Panc1 (cell line): Measurements from ENCODE around the gene LRRTM3. TPM values are rescaled to one million over a fixed set of nuclear protein-coding genes. Genes with fewer than 3 reads are reported as not detected.

Experiments used
- ATAC-seq: fragments of 200-7000 bp; cut with Tn5 transposase; 2 replicates; pipeline ENCODE4 v1.9.1; 2020; ENCODE audit warnings: mild to moderate bottlenecking, moderate library complexity
- BruUV-seq: library from RNA; stranded (reverse); fragments of 400-500 nt; replicated peaks from 2 replicates; lab custom pipeline; 2021; lab: Mats Ljungman, UMichigan
- CTCF ChIA-PET: fragments of 300-600 bp; sonication (Branson Sonifier 250); formaldehyde crosslinking; loops from one replicate; lab custom pipeline; 2022; ENCODE audit warnings: antibody characterized with exemption; lab: Charles Lee
- POLR2A ChIA-PET: fragments of 300-600 bp; sonication (Branson Sonifier 250); formaldehyde crosslinking; loops from one replicate; lab custom pipeline; 2022; ENCODE audit warnings: antibody characterized with exemption; lab: Charles Lee
- DNase-seq: peaks from one replicate; pipeline ENCODE4 v3.0.0-alpha.2; 2010; ENCODE audit warnings: low read depth, low spot score
- H3K27ac ChIP-seq: 2 replicates; pipeline ENCODE4 v1.5.1; 2011; ENCODE audit warnings: mild to moderate bottlenecking, low read length, inconsistent platforms
- H3K27me3 ChIP-seq: fragments of 200-500 bp; sonication (Bioruptor generic); 2 replicates; pipeline ENCODE4 v1.6.0; 2014; ENCODE audit warnings: low read length, inconsistent platforms; ENCODE audit not compliant: control insufficient read depth, insufficient read depth
- H3K36me3 ChIP-seq: fragments of 200-500 bp; sonication (Bioruptor generic); 2 replicates; pipeline ENCODE4 v1.5.1; 2014; ENCODE audit warnings: inconsistent platforms, mild to moderate bottlenecking, low read length, moderate library complexity; ENCODE audit not compliant: control insufficient read depth, insufficient read depth
- H3K4me1 ChIP-seq: 2 replicates; pipeline ENCODE4 v1.5.1; 2011; ENCODE audit warnings: inconsistent platforms, mild to moderate bottlenecking, low read length, moderate library complexity; ENCODE audit not compliant: control insufficient read depth, insufficient read depth
- H3K4me3 ChIP-seq, 2 experiments: 2 replicates each; pipeline ENCODE4 v1.5.1; 2011 to 2012; ENCODE audit warnings: low read depth in 2 of 2, low read length in 2 of 2, mild to moderate bottlenecking in 2 of 2, inconsistent platforms in 1 of 2, moderate library complexity in 1 of 2
- H3K9me3 ChIP-seq: fragments of 200-500 bp; sonication (Bioruptor generic); 2 replicates; pipeline ENCODE4 v1.5.1; 2014; ENCODE audit warnings: low read depth, mild to moderate bottlenecking, inconsistent platforms, low read length, moderate library complexity; ENCODE audit not compliant: control insufficient read depth, insufficient read depth
- POLR2AphosphoS5 ChIP-seq: IDR thresholded peaks from 2 replicates; pipeline ENCODE4 v1.6.1; 2012; ENCODE audit warnings: mild to moderate bottlenecking, low read depth, low read length, moderate library complexity
- SIN3A ChIP-seq: IDR thresholded peaks from 2 replicates; pipeline ENCODE4 v1.6.1; 2012; ENCODE audit warnings: low read depth, mild to moderate bottlenecking, low read length, moderate library complexity, borderline replicate concordance; ENCODE audit not compliant: insufficient read depth
- TCF7L2 ChIP-seq: IDR thresholded peaks from 2 replicates; pipeline ENCODE4 v1.6.1; 2011; ENCODE audit warnings: mild to moderate bottlenecking, low read depth, low read length, inconsistent platforms
- in situ Hi-C: cut with HindIII; loops from 2 replicates; pipeline ENCODE4 v1.10.0; 2016; ENCODE audit warnings: low sequenced_read_pairs, low pct_unique_long_range_greater_than_20kb
- intact Hi-C: fragments of 100-400 bp; cut with micrococcal nuclease; formaldehyde crosslinking; loops from one replicate; pipeline ENCODE4 v1.10.0; 2022; ENCODE audit not compliant: unreplicated experiment
- total RNA-seq: library from RNA; stranded (reverse); gene quantifications from one replicate; pipeline ENCODE4 v1.2.1, GENCODE V29; 2021; ENCODE audit not compliant: unreplicated experiment
- TF ChIP-seq, protein P1 (sequence below), 2 experiments: IDR thresholded peaks; 2 replicates each; pipeline ENCODE4 v1.6.1; 2011 to 2012; ENCODE audit warnings: low read depth in 2 of 2, control low read depth in 1 of 2, low read length in 1 of 2, mild to moderate bottlenecking in 1 of 2, moderate library complexity in 1 of 2; ENCODE audit not compliant: insufficient read depth in 1 of 2
- TF ChIP-seq, protein P2 (sequence below): fragments of 450-650 bp; IDR thresholded peaks from 2 replicates; pipeline ENCODE4 v1.5.1; 2017; ENCODE audit warnings: mild to moderate bottlenecking

LRRTM3 gene
- total RNA-seq, 1 experiment from 2014 or later, result 0.10 TPM

DNA sequence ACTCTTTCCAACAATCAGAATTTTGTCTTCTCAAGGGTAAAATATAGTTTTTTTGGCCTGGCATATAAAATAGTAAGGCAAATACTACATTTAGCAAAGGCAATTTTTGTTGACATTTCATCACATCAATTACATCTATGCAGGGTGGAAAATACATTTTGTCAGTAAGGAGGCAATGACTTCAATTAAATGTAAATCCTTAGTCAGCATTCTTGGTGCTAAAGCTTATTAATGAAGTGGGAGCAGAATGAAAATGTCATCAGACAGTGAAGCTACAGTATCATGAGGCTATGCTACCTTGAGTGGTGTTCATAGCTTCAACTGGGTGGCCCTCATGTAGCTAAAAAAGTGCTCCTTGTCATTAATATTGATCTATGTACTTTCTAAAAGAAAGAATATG, 8.9 kb downstream of the LRRTM3 start:
- ATAC-seq (no peak), DNase-seq (no peak)
- Histone ChIP-seq H3K27ac (no peak overlapping the region), H3K4me3 (no peak overlapping the region), H3K36me3 (no peaks in the 10 kb centered on the region), H3K27me3 (peaks cover 8% of the 10 kb centered on the region), H3K4me1 (peaks cover 2% of the 10 kb centered on the region; the same call in 1 of the 2 replicates), H3K9me3 (no peaks in the 10 kb centered on the region)
- intact Hi-C loops, result loop anchor here (5.0 kb wide), 1 partner anchor 588 kb away; no protein-coding TSS in a partner anchor
- BruUV-seq, result no TSS peak
- in situ Hi-C loops, result no loop called here
- ChIA-PET CTCF (no interaction called here), POLR2A (interaction anchor here (0.6 kb wide), 1 partner anchor 82 kb away, joined by 3 read pairs; no protein-coding TSS in a partner anchor)
- TF ChIP-seq, protein P1, sequence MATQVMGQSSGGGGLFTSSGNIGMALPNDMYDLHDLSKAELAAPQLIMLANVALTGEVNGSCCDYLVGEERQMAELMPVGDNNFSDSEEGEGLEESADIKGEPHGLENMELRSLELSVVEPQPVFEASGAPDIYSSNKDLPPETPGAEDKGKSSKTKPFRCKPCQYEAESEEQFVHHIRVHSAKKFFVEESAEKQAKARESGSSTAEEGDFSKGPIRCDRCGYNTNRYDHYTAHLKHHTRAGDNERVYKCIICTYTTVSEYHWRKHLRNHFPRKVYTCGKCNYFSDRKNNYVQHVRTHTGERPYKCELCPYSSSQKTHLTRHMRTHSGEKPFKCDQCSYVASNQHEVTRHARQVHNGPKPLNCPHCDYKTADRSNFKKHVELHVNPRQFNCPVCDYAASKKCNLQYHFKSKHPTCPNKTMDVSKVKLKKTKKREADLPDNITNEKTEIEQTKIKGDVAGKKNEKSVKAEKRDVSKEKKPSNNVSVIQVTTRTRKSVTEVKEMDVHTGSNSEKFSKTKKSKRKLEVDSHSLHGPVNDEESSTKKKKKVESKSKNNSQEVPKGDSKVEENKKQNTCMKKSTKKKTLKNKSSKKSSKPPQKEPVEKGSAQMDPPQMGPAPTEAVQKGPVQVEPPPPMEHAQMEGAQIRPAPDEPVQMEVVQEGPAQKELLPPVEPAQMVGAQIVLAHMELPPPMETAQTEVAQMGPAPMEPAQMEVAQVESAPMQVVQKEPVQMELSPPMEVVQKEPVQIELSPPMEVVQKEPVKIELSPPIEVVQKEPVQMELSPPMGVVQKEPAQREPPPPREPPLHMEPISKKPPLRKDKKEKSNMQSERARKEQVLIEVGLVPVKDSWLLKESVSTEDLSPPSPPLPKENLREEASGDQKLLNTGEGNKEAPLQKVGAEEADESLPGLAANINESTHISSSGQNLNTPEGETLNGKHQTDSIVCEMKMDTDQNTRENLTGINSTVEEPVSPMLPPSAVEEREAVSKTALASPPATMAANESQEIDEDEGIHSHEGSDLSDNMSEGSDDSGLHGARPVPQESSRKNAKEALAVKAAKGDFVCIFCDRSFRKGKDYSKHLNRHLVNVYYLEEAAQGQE (IDR thresholded peaks at IDR 0.05; ENCODE audit: insufficient read depth in 1 of 2, low read depth in 2 of 2, low read length in 1 of 2), result no peak
- TF ChIP-seq, protein P2, sequence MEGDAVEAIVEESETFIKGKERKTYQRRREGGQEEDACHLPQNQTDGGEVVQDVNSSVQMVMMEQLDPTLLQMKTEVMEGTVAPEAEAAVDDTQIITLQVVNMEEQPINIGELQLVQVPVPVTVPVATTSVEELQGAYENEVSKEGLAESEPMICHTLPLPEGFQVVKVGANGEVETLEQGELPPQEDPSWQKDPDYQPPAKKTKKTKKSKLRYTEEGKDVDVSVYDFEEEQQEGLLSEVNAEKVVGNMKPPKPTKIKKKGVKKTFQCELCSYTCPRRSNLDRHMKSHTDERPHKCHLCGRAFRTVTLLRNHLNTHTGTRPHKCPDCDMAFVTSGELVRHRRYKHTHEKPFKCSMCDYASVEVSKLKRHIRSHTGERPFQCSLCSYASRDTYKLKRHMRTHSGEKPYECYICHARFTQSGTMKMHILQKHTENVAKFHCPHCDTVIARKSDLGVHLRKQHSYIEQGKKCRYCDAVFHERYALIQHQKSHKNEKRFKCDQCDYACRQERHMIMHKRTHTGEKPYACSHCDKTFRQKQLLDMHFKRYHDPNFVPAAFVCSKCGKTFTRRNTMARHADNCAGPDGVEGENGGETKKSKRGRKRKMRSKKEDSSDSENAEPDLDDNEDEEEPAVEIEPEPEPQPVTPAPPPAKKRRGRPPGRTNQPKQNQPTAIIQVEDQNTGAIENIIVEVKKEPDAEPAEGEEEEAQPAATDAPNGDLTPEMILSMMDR, result no peak

DNA sequence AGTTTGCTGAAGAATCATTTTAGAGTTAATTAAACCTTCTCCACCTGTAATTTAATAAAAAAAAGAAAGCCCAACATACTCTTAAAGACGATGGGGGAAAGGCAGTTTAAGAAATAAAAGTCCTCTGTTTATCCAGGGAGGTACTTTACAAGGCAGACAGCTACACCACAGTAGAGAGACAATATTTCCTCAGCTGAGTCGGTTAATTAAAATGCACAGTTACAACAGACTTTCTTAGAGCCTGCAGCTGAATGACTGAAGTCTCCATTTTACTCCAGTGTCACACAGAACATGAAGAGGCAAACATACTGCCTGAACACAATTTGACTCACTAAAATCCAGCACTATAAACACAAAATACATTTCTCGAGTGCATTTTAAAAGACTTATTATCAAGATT, 15.1 kb downstream of the LRRTM3 start:
- no peaks in the 10 kb centered on the region for H3K4me1 ChIP-seq
- intact Hi-C loops (no loop called here), in situ Hi-C loops (no loop called here)
- no peaks in the 10 kb centered on the region for H3K36me3 ChIP-seq
- ATAC-seq (no peak), DNase-seq (no peak)
- CTCF ChIA-PET, result no interaction called here
- BruUV-seq, result no TSS peak
- no peak overlapping the region for H3K4me3 ChIP-seq
- no peak overlapping the region for H3K27ac ChIP-seq
- TF ChIP-seq, protein P2, result no peak
- TF ChIP-seq POLR2AphosphoS5 (no peak), SIN3A (no peak), TCF7L2 (no peak)
- TF ChIP-seq, protein P1 (IDR thresholded peaks at IDR 0.05; ENCODE audit: insufficient read depth in 1 of 2, low read depth in 2 of 2, low read length in 1 of 2), result no peak
- POLR2A ChIA-PET, result no interaction called here
- H3K9me3 ChIP-seq, result no peaks in the 10 kb centered on the region
- H3K27me3 ChIP-seq, result no peaks in the 10 kb centered on the region
